Measurements from ENCODE around the gene PLA2G3.

PLA2G3 gene

DNA sequence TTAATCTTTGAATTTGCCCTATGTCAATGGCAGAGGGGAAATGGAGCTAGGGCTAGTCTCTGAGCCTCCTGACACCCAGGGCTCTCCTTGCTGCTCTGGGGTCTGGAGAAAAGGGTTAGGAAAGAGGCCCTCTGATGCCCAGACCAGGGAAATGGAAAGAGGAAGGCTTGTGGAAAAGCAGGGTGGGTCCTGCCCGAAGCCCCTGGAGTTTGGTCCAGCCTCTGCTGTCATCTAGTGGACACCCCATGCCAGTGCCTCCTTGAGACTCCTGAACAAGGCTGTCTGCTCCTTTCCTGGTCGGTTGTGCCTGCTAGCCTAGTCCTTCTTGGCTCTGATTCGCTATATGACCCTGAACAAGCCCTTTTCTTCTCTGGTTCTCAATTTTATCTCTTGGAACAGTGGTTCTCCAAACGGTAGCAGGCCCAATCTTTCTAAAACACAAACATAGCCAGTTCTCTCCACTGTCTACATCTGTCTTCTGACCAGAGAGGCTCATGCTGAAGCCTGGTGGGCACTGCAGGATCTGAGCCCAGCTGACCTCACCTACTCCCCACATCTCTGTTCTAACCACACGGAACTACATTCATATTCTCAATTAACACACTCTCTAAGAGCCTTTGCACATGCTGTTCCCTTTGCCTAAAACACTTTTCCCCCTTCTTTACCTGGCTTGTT, 8.8 kb upstream of the PLA2G3 start:
- DNase-seq (ENCODE audit: low read depth, low spot score) = peak; percentile 29
- no peak overlapping the region for H3K4me3 ChIP-seq (ENCODE audit: low read length)

DNA sequence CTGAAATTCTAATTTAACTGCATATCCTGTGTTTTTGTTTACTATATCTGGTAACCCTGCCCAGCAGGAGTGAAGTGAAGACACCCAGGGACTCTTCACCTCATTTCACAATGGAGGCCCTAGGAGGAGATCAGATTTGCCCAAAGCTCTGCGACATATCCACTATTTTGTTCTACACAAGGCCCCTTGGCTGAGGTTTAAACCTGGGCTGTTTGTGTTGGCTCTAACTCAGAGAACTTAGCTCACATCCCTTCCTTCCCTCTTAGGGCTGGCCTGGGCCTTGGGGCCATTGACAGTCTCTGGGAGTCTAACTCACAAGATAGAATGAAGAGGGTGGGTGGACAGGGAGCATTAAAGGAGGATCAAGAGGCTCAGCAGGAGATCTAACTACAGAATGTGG, 8.2 kb upstream of the PLA2G3 start:
- no peak for DNase-seq (ENCODE audit: low read depth, low spot score)
- H3K4me3 ChIP-seq (ENCODE audit: low read length) = no peak overlapping the region

DNA sequence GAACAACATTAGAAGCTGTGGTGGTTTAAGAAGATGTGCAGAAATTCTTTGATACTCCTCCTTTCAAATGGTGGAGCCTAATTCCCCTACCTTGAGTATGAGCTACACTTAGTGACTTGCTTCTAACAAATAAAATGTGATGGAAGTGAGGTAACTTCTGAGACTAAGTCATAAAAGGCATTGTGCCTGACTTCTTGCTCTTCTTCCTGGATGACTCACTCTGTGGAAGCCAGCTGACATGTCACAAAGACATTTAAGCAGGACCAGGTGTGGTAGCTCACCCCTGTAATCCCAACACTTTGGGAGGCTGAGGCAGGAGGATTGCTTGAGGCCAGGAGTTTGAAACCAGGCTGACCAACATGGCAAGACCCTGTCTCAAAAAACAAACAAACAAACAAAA, 3.9 kb upstream of the PLA2G3 start:
- no peak overlapping the region for H3K4me3 ChIP-seq (ENCODE audit: low read length)
- DNase-seq (ENCODE audit: low read depth, low spot score) = peak; percentile 6

DNA sequence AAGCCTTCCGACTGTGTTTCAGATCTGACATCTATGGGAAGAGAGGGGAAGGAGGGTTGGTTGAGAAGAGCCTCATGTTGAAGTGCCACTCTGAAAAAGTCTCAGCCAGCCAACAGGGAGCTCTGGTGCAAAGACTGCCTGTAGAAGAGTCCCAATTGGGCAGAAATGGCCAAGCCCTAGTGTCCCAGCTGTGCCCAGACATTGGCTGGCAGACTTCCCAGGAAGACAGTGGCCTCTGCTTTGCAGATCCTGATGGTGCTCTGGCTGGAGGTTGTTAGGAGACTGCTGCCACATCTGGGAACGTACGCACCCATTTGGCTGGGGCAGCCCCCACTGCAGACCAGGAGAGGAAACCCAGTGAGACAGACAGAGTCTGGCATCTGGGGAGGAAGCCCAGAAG, 3.2 kb upstream of the PLA2G3 start:
- no peak for DNase-seq (ENCODE audit: low read depth, low spot score)
- no peak overlapping the region for H3K4me3 ChIP-seq (ENCODE audit: low read length)

DNA sequence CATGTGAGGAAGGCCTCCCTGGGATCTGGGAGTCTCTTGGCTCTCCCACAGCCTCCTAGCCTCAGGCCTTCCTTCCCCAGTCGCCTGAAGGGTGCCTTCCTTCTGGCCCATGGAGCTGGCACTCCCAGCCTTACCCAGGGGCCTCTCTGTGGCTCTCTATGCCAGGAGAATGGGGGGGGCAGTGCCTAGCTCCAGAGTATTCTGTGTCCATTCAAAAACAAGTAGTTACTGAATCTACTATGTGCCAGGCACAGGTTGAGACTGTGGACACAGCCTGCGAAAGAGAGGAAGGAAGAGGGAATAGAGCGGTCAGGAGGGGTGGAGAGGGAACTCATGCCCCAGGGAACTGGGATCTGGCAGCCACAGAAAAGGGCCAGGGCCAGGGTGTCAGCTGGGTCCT, 2.7 kb upstream of the PLA2G3 start:
- no peak for DNase-seq (ENCODE audit: low read depth, low spot score)
- H3K4me3 ChIP-seq (ENCODE audit: low read length) = no peak overlapping the region

DNA sequence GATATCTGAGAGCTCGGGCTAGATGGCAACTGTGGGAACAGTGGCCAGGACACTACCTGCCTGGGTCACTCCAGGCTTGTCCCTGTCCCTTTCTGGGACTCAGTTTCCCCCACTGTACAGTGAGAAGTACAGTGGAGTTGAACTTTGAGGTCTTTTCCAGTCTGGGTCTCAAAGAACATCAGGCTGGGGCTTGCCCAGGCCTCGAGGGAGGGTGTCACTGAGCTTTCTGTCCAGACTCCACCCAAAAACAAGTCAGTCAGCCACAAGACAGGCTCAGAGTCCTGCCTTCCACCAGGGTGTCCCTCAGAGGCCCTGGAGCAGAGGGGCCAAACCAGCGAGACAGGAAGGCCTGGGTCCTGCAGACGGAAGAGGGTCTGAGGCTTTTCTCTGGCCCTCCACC, 2.0 kb upstream of the PLA2G3 start:
- no peak for DNase-seq (ENCODE audit: low read depth, low spot score)

DNA sequence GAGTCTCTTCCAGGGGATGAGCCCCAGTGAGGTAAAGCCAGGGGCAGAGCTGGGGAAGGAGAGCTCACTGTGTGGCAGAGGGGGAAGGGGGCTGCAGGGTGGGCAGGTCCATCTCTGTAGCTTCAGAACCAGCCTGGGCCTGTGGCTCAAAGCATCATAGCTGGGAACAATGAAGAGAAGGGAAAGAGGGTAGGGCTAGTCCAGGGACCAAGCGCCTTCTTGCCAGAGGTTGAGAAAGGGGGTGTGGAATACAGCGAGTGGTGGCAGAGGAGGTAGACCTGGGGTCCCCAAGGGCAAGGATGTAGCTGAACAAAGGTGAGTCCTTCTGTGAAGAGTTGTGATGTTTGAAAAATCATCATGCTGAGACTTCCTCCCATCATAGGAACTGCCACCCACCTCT, 1.2 kb upstream of the PLA2G3 start:
- no peak for DNase-seq (ENCODE audit: low read depth, low spot score)
- H3K4me3 ChIP-seq (ENCODE audit: low read length) = no peak overlapping the region

More for the DNA sequence above, 2.0 kb upstream of the PLA2G3 start:
- no peak overlapping the region for H3K4me3 ChIP-seq (ENCODE audit: low read length)

DNA sequence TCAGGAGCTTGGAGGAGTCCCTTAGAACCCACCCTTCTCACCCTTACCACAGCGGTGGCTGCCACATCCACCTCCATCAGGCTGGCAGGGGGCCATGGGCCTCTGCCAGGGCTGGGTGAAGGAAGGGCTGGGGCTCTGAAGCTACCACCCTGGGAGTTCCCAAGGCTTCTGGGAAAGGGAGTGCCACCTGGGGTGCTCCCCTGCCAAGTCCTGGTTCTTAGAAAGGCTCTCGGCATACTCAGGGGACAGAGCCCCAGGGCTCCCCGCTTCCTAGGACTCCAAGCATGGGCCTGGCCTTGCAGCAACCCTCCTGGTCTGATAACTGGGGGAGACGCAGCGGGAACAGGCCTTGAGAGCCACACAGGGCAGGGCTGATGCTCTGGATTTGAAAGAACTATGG, 438 bp upstream of the PLA2G3 start:
- no peak overlapping the region for H3K4me3 ChIP-seq (ENCODE audit: low read length)

DNA sequence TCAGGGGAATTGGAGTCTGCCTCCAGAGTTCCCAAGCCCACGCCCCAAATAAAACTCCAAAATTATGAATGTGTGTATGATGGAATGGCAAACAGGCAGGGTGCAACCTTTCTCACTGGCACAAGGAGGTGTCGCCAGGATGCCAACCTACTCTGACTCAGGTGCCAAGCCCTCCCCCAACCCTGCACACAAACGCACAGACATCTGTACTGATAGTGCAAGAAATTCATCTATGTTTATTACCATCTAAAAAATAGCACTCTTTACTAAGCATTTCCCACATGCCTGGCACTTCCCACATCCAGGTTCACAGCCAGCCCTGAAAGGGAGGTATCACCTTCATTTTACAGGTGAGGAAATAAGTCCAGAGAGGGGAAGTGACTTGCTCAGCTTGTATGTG, 1.2 kb downstream of the PLA2G3 start:
- no peak overlapping the region for H3K4me3 ChIP-seq (ENCODE audit: low read length)
- no peak for DNase-seq (ENCODE audit: low read depth, low spot score)

More for the DNA sequence above, 438 bp upstream of the PLA2G3 start:
- no peak for DNase-seq (ENCODE audit: low read depth, low spot score)

DNA sequence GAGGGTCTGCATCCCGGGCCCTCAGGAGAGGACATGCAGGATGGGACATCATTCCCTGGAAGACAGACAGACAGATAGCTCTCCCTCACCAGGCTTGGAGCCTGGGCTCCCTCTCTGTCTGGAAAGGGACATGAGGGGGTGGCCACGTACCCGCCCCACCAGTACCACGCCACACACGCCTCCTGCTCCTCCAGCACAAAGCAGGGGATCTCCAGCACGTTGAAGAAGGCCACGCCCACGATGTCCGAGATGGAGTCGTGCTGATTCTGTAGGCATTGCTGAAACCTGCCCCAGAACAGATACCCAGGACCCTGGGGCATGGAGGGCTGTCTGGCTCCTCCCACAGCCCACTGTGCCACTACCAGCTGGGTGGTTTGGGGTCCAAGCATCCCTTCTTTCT, 2.2 kb downstream of the PLA2G3 start:
- H3K4me3 ChIP-seq (ENCODE audit: low read length) = no peak overlapping the region
- no peak for DNase-seq (ENCODE audit: low read depth, low spot score)

DNA sequence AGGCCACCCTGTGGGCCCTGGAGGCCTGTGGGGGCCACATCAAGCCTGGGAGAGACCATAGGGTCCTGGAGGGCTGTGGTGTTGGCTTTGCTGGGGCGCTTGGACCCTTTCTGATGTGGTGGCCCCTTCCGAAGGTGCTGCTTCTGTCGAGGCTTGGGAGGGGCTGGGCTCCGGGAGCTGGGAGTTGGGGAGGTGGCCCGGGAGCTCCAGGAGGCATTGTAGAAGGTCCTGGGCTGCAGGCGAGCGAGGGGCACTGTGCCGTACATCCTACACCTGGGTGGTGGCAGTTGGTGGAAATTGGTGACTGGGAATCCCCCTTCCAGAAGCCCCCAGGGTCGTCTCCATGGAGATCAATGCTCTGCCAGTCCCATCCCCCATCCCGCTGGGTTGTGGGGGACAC, 2.6 kb downstream of the PLA2G3 start:
- H3K4me3 ChIP-seq (ENCODE audit: low read length) = no peak overlapping the region
- no peak for DNase-seq (ENCODE audit: low read depth, low spot score)

DNA sequence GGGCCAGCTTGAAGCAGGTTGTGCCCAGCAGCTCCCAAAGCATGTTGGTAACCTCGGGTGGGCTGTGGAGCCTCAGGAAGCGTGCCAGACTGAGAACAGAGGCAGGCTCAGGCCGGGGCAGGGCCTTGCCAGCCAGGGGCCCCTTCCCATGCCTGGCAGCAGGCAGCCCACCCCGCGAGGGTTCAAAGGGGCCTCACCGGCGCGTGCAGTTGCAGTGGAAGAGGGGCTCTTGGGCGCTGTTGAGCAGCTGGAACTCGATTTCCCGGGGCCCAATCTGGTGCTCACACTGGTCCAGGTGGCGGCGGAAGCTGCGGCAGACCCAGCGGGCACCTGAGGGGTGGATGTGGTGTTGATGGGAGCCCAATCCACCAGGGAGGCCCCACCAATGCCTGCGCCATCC, 3.6 kb downstream of the PLA2G3 start:
- no peak for DNase-seq (ENCODE audit: low read depth, low spot score)
- H3K4me3 ChIP-seq (ENCODE audit: low read length) = no peak overlapping the region

DNA sequence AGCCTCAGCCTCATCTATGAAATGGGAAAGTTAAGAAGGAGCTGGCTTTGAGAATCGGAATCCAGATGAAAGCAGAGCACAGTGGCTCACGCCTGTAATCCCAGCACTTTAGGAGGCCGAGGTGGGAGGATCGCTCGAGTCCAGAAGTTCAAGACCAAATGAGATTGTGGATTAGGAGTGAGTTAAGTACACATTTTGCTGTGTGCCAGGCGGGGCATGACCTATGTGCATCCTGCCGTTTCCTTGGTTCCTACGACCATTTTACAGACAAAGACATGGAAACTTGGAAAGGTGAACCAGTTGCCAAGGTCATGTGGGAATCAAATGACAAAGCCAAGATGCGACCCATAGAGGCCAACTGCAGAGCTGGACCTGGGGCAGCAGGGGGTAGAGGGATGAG, 4.2 kb downstream of the PLA2G3 start:
- no peak overlapping the region for H3K4me3 ChIP-seq (ENCODE audit: low read length)
- no peak for DNase-seq (ENCODE audit: low read depth, low spot score)

DNA sequence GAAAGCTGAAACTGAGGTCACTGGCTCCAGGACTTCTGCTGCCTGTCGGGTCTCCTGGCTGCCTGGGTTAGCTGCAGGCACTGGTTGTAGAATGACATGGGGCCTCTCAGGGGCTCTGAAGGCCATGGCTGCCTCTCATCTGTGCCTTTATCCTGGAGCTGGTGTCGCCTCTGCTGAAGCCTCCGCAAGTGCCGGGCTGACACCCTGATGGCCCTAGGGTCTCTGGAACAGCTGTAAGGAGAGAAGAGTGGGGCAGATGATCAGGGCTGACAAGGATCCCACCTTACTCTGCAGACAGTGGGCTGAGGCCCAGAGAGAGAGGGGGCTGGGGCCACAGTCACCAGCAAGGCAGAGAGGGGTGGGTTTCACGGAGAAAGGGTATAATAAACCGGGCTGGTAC, 4.6 kb downstream of the PLA2G3 start:
- DNase-seq (ENCODE audit: low read depth, low spot score) = no peak

DNA sequence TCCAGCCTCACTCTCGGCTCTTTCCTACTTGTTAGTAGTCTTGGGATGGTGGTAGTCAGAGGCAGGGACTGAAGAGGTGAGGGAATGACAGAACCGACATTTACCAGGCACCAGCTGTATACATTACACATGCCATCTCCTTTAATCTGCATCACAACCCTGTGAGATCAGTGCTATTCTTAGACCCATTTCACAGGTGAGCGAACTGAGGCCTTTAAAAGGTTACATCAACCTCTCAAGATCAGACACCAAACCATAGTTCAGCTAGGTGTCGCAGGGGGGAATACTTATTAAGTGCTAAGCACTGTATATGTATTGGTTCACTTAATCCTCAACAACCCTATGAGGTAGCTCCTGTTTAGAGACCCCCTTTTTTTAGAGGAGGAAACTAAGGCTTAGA, 5.6 kb downstream of the PLA2G3 start:
- DNase-seq (ENCODE audit: low read depth, low spot score) = no peak
- H3K4me3 ChIP-seq (ENCODE audit: low read length) = no peak overlapping the region

More for the DNA sequence above, 4.6 kb downstream of the PLA2G3 start:
- H3K4me3 ChIP-seq (ENCODE audit: low read length) = no peak overlapping the region

DNA sequence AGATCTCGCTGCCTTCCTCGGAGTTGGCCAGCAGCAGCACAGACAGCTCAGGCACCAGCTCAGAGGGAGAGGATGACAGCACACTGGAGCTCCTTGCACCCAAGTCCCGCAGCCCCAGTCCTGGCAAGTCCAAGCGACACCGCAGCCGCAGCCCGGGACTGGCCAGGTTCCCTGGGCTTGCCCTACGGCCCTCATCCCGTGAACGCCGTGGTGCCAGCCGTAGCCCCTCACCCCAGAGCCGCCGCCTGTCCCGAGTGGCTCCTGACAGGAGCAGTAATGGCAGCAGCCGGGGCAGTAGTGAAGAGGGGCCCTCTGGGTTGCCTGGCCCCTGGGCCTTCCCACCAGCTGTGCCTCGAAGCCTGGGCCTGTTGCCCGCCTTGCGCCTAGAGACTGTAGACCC, 6.4 kb downstream of the PLA2G3 start:
- H3K4me3 ChIP-seq (ENCODE audit: low read length) = no peak overlapping the region
- DNase-seq (ENCODE audit: low read depth, low spot score) = no peak

DNA sequence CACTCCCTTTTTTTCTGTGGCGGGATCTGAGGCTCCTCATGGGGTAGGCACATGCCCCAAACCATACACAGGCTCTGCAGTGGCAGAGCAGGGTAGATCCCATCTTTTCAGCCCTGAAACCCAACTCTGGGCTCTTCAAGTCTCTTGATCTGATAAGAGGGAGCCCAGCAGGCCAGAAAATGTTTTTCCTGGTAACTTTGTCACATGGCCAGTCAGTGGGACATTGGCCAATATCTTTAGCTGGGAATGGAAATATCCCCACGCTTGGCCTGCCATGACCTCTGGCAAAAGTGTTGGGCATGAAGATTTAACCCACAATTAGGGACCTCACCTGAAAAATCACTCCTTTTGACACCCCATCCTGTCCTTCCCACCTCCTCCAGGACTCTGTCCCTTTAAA, 9.4 kb downstream of the PLA2G3 start:
- no peak overlapping the region for H3K4me3 ChIP-seq (ENCODE audit: low read length)
- DNase-seq (ENCODE audit: low read depth, low spot score) = no peak

DNA sequence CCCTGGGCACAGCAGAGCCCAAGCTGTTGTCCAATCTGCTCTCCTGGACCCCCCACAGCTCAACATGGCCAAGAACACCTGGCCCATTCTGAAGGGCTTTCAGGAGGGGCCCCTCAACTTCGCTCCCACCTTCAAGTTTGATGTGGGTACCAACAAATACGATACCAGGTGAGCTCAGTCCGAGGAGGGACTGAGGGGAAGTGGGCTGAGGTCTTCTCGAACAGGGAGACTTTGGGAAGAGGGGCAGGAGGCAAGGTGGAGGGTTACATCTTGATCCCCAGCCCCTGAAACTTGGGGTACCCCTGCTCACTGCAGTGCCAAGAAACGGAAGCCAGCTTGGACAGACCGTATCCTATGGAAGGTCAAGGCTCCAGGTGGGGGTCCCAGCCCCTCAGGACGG, 12.2 kb downstream of the PLA2G3 start:
- H3K4me3 ChIP-seq (ENCODE audit: low read length) = no peak overlapping the region
- no peak for DNase-seq (ENCODE audit: low read depth, low spot score)

DNA sequence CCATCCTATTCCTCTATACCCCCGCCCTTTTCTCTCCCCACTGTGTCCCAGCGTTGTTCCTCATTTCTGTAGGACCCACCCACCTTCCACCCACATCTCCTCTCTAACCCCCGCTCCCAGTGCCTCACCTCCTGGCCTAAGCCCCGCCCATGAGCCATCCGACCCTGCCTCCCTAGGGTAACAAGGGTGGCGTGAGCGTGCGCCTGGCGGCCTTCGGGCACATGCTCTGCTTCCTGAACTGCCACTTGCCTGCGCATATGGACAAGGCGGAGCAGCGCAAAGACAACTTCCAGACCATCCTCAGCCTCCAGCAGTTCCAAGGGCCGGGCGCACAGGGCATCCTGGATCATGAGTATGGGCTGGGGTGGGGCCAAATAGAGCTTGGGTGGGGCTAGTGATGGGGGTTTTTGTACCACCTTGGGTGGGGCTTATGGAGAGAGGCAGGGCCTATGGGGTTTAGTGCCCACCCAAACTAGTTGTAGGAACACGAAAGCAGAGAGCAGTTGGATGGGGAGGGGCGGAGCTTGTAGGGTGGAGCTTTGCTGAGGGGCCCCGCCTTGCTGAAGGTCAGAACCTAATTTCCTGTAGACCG, 13.0 kb downstream of the PLA2G3 start:
- no peak for DNase-seq (ENCODE audit: low read depth, low spot score)
- no peak overlapping the region for H3K4me3 ChIP-seq (ENCODE audit: low read length)

DNA sequence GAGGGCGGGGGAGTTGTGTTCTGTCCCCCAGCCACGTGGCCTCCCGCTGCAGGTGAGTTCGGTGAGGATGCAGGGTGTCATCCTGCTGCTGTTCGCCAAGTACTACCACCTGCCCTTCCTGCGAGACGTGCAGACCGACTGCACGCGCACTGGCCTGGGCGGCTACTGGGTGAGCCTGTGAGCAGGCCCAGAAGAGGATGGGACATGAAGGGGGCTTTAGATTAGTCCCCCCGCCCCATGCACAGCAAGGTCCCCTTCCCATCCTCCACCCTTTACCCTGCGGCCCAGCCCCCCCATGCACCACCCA, 13.5 kb downstream of the PLA2G3 start:
- no peak overlapping the region for H3K4me3 ChIP-seq (ENCODE audit: low read length)

DNA sequence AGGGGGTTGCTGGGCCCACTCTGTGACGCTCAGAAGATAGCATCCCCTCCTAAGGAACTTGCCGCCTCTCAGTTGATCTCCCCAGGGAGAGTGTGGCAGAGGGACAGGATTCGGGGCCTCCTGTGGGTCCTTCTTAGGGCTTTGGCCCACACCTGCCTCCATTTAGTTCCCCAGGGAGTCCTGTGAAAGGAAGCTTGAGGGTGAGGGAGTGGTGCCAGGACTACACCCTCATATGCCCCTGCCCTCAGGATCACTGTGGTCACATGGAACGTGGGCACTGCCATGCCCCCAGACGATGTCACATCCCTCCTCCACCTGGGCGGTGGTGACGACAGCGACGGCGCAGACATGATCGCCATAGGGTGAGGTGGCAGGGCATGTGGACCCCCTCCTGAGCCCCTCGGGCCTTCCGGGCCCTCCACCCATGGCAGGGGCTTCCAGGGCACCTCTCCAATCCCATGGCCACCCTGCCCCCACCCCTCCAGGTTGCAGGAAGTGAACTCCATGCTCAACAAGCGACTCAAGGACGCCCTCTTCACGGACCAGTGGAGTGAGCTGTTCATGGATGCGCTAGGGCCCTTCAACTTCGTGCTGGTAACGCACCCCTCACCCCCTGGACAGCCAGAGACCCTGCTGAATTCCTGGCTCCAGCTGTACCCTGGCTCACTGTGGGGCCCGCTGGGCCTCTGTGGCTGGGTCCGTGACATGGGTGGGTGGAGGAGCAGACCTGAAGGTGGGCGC, 14.0 kb downstream of the PLA2G3 start:
- no peak for DNase-seq (ENCODE audit: low read depth, low spot score)
- H3K4me3 ChIP-seq (ENCODE audit: low read length) = no peak overlapping the region

More for the DNA sequence above, 13.5 kb downstream of the PLA2G3 start:
- DNase-seq (ENCODE audit: low read depth, low spot score) = no peak

All from Jurkat, Clone E6-1 (cell line).